GM12878 (cell line): ENCODE measurements around the gene DUSP15. TPM values are rescaled to one million over a fixed set of nuclear protein-coding genes. Genes with fewer than 3 reads are reported as not detected.

Experiments
- CBFB ChIP-seq: IDR thresholded peaks from 2 replicates; pipeline ENCODE4 v1.6.1; 2016; ENCODE audit warnings: antibody characterized with exemption, low read depth
- IKZF1 ChIP-seq: fragments of 450-650 bp; conservative IDR thresholded peaks from 2 replicates; pipeline ENCODE4 v1.6.1; 2017; ENCODE audit warnings: antibody characterized with exemption, mild to moderate bottlenecking
- MYB ChIP-seq: fragments of 150-350 bp; IDR thresholded peaks from 2 replicates; pipeline ENCODE4 v1.6.1; 2014; ENCODE audit warnings: mild to moderate bottlenecking, low read depth, low read length, borderline replicate concordance
- SREBF1 ChIP-seq: IDR thresholded peaks from 2 replicates; pipeline ENCODE4 v1.6.1; 2012; ENCODE audit warnings: mild to moderate bottlenecking, low read length
- ZNF207 ChIP-seq: fragments of 450-650 bp; IDR thresholded peaks from 2 replicates; pipeline ENCODE4 v1.6.1; 2014; ENCODE audit warnings: antibody characterized with exemption, mild to moderate bottlenecking, borderline replicate concordance
- polyA plus RNA-seq, 11 experiments: library from polyadenylated mRNA; depleted of rRNA in 4 of 11; unstranded in 6 of 11; stranded (reverse) in 5 of 11; fragments of >200 nt; fragmentation: Nextera tagmentation in 4 of 11; fragmentation: Illumina TruSeq in 1 of 11; extraction: Ambion mirVana in 4 of 11; extraction: Trizol in 1 of 11; gene quantifications; 1 replicate in 1 of 11; 2 replicates in 10 of 11; pipeline versions ENCODE4 v1.2.1 to v1.2.3, GENCODE V29; 2011 to 2016; ENCODE audit warnings: inconsistent platforms in 2 of 11, missing spikeins in 2 of 11, low read depth in 1 of 11
- total RNA-seq, 4 experiments: library from RNA; depleted of rRNA in 3 of 4; stranded (reverse); fragments of >200 nt in 3 of 4; fragmentation: Illumina TruSeq in 1 of 4; extraction: Trizol in 1 of 4; gene quantifications; 2 replicates each; pipeline versions ENCODE4 v1.2.1 to v1.2.3, GENCODE V29; 2013 to 2021
- TF ChIP-seq, protein P1 (sequence below): IDR thresholded peaks from 2 replicates; pipeline ENCODE4 v1.6.1; 2012; ENCODE audit warnings: mild to moderate bottlenecking, low read depth, low read length
- TF ChIP-seq, protein P2 (sequence below): fragments of 450-650 bp; IDR thresholded peaks from 2 replicates; pipeline ENCODE4 v1.6.1; 2018; ENCODE audit warnings: mild to moderate bottlenecking, low read depth, moderate library complexity; ENCODE audit not compliant: partially characterized antibody
- TF ChIP-seq, protein P3 (sequence below): fragments of 450-650 bp; IDR thresholded peaks from 2 replicates; pipeline ENCODE4 v1.6.1; 2018; ENCODE audit warnings: borderline replicate concordance, mild to moderate bottlenecking; ENCODE audit not compliant: partially characterized antibody
- TF ChIP-seq, protein P4 (sequence below), 3 experiments: IDR thresholded peaks in 2 of 3; conservative IDR thresholded peaks in 1 of 3; 2 replicates each; pipeline ENCODE4 v1.5.1; 2011; ENCODE audit warnings: low read depth in 3 of 3, low read length in 3 of 3, mild to moderate bottlenecking in 3 of 3, control low read depth in 2 of 3, moderate library complexity in 2 of 3, inconsistent platforms in 1 of 3, mixed read lengths in 1 of 3; ENCODE audit not compliant: control insufficient read depth in 2 of 3, insufficient read depth in 1 of 3; ENCODE audit errors: extremely low read depth in 1 of 3
- TF ChIP-seq, protein P5 (sequence below): IDR thresholded peaks from 2 replicates; pipeline ENCODE4 v1.6.1; 2012; ENCODE audit warnings: low read depth, low read length, improper control_type of control experiment

The DUSP15 gene
- total and polyA plus RNA-seq, 10 of the 15 experiments (the other 5 are each of a cell fraction or from before 2014, with no cell fraction given), result 0.06 to 2.5 (median 0.67) TPM; not detected in 1

DNA sequence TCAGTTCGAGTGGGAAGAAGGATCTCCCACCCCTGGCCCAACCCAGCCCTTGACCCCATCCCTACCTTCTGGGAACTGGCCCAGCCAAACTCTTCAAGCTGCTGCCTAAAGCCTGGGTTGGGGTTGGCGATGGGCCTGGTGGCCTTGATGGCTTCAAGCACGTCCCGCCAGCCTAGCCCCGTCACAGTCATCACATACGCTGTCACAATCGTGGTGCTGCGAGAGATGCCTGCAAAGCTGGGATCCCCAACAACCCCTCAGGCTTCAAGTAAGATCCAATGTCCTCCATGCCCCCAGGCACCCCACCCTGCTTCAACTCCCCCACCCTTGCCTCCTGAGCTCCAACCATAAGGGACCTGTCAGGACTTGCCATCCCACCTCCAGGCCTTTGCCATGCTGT lies 7.8 kb downstream of the DUSP15 start (continued):
- TF ChIP-seq, protein P1, sequence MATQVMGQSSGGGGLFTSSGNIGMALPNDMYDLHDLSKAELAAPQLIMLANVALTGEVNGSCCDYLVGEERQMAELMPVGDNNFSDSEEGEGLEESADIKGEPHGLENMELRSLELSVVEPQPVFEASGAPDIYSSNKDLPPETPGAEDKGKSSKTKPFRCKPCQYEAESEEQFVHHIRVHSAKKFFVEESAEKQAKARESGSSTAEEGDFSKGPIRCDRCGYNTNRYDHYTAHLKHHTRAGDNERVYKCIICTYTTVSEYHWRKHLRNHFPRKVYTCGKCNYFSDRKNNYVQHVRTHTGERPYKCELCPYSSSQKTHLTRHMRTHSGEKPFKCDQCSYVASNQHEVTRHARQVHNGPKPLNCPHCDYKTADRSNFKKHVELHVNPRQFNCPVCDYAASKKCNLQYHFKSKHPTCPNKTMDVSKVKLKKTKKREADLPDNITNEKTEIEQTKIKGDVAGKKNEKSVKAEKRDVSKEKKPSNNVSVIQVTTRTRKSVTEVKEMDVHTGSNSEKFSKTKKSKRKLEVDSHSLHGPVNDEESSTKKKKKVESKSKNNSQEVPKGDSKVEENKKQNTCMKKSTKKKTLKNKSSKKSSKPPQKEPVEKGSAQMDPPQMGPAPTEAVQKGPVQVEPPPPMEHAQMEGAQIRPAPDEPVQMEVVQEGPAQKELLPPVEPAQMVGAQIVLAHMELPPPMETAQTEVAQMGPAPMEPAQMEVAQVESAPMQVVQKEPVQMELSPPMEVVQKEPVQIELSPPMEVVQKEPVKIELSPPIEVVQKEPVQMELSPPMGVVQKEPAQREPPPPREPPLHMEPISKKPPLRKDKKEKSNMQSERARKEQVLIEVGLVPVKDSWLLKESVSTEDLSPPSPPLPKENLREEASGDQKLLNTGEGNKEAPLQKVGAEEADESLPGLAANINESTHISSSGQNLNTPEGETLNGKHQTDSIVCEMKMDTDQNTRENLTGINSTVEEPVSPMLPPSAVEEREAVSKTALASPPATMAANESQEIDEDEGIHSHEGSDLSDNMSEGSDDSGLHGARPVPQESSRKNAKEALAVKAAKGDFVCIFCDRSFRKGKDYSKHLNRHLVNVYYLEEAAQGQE, result no peak
- TF ChIP-seq, protein P2, sequence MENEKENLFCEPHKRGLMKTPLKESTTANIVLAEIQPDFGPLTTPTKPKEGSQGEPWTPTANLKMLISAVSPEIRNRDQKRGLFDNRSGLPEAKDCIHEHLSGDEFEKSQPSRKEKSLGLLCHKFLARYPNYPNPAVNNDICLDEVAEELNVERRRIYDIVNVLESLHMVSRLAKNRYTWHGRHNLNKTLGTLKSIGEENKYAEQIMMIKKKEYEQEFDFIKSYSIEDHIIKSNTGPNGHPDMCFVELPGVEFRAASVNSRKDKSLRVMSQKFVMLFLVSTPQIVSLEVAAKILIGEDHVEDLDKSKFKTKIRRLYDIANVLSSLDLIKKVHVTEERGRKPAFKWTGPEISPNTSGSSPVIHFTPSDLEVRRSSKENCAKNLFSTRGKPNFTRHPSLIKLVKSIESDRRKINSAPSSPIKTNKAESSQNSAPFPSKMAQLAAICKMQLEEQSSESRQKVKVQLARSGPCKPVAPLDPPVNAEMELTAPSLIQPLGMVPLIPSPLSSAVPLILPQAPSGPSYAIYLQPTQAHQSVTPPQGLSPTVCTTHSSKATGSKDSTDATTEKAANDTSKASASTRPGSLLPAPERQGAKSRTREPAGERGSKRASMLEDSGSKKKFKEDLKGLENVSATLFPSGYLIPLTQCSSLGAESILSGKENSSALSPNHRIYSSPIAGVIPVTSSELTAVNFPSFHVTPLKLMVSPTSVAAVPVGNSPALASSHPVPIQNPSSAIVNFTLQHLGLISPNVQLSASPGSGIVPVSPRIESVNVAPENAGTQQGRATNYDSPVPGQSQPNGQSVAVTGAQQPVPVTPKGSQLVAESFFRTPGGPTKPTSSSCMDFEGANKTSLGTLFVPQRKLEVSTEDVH, result no peak
- TF ChIP-seq IKZF1, result no peak
- TF ChIP-seq, protein P3, sequence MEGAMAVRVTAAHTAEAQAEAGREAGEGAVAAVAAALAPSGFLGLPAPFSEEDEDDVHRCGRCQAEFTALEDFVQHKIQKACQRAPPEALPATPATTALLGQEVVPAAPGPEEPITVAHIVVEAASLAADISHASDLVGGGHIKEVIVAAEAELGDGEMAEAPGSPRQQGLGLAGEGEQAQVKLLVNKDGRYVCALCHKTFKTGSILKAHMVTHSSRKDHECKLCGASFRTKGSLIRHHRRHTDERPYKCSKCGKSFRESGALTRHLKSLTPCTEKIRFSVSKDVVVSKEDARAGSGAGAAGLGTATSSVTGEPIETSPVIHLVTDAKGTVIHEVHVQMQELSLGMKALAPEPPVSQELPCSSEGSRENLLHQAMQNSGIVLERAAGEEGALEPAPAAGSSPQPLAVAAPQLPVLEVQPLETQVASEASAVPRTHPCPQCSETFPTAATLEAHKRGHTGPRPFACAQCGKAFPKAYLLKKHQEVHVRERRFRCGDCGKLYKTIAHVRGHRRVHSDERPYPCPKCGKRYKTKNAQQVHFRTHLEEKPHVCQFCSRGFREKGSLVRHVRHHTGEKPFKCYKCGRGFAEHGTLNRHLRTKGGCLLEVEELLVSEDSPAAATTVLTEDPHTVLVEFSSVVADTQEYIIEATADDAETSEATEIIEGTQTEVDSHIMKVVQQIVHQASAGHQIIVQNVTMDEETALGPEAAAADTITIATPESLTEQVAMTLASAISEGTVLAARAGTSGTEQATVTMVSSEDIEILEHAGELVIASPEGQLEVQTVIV, result no peak
- no peak for TF ChIP-seq SREBF1
- TF ChIP-seq ZNF207, result no peak
- TF ChIP-seq CBFB, result no peak
- TF ChIP-seq MYB, result no peak
- TF ChIP-seq, protein P4, sequence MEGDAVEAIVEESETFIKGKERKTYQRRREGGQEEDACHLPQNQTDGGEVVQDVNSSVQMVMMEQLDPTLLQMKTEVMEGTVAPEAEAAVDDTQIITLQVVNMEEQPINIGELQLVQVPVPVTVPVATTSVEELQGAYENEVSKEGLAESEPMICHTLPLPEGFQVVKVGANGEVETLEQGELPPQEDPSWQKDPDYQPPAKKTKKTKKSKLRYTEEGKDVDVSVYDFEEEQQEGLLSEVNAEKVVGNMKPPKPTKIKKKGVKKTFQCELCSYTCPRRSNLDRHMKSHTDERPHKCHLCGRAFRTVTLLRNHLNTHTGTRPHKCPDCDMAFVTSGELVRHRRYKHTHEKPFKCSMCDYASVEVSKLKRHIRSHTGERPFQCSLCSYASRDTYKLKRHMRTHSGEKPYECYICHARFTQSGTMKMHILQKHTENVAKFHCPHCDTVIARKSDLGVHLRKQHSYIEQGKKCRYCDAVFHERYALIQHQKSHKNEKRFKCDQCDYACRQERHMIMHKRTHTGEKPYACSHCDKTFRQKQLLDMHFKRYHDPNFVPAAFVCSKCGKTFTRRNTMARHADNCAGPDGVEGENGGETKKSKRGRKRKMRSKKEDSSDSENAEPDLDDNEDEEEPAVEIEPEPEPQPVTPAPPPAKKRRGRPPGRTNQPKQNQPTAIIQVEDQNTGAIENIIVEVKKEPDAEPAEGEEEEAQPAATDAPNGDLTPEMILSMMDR (IDR thresholded peaks at IDR 0.05 in 2 of 3, conservative IDR thresholded peaks at IDR 0.05 in 1 of 3; ENCODE audit: control insufficient read depth in 2 of 3, extremely low read depth in 1 of 3, insufficient read depth in 1 of 3, low read depth in 3 of 3, low read length in 3 of 3), result no peak
- TF ChIP-seq, protein P5, sequence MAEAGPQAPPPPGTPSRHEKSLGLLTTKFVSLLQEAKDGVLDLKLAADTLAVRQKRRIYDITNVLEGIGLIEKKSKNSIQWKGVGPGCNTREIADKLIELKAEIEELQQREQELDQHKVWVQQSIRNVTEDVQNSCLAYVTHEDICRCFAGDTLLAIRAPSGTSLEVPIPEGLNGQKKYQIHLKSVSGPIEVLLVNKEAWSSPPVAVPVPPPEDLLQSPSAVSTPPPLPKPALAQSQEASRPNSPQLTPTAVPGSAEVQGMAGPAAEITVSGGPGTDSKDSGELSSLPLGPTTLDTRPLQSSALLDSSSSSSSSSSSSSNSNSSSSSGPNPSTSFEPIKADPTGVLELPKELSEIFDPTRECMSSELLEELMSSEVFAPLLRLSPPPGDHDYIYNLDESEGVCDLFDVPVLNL, result no peak
